Pancreas (tissue), 10 donors: ENCODE data around the gene ZNF578. TPM values are rescaled to one million over a fixed set of nuclear protein-coding genes. Genes with fewer than 3 reads are reported as not detected.
"Not testable (repeated sequence)": the region's sequence is repeated elsewhere in the genome, so short reads cannot be mapped to it uniquely, and the experiment has no call there.

Experiments used
- ATAC-seq, 4 donors: fragments of 200-7000 bp; cut with Tn5 transposase; one replicate each; pipeline versions ENCODE4 v1.8.0 to v1.9.1; 2020; ENCODE audit warnings: mild to moderate bottlenecking in 4 of 4, moderate library complexity in 4 of 4
- DNase-seq, 6 donors: peaks; one replicate each; pipeline ENCODE4 v3.0.0-alpha.2; 2020
- FAIRE-seq: peaks from 2 replicates; lab custom pipeline; 2012; peaks lifted over from hg19 to GRCh38; lab: Jason Lieb, UNC
- H3K27ac ChIP-seq, 4 donors: fragments of 200-600 bp; sonication (generic); 1 replicate in 3 of 4; 2 replicates in 1 of 4; pipeline versions ENCODE4 v1.5.0 to v1.8.0; 2020
- H3K27me3 ChIP-seq, 4 donors: fragments of 200-600 bp; one replicate each; pipeline ENCODE4 v1.8.0; 2021
- H3K36me3 ChIP-seq, 3 donors: fragments of 200-600 bp; sonication (generic) in 1 of 3; one replicate each; pipeline versions ENCODE4 v1.5.0 to v1.8.0; 2020 to 2021
- H3K4me1 ChIP-seq, 3 donors: fragments of 200-600 bp; one replicate each; pipeline ENCODE4 v1.8.0; 2021
- H3K4me3 ChIP-seq, 4 donors: fragments of 200-600 bp; sonication (generic) in 2 of 4; one replicate each; pipeline versions ENCODE4 v1.5.0 to v1.8.0; 2020 to 2021
- H3K9me3 ChIP-seq, 4 donors: fragments of 200-600 bp; one replicate each; pipeline ENCODE4 v1.8.0; 2021
- WGBS, 2 donors: extraction: QIAGEN DNeasy Blood & Tissue Kit; methylation state at CpG; one replicate each; pipeline ENCODE4 v1.1.7; 2013; 5-methylcytosine and 5-hydroxymethylcytosine counted together
- intact Hi-C, 3 donors: fragments of 100-400 bp; cut with DNase I; formaldehyde crosslinking; loops; one replicate each; pipeline versions ENCODE4 v1.11.1 to v1.14.2; 2022
- polyA plus RNA-seq, 2 donors: library from polyadenylated mRNA; stranded (reverse); fragments of 200-250 nt; gene quantifications; one replicate each; pipeline ENCODE4 v1.2.3, GENCODE V29; 2013
- total RNA-seq, 6 donors: library from RNA; stranded (reverse); fragmentation: NEBNext Ultra II Directional in 4 of 6; extraction: Animal tissue kit (Norgen Biotek cat#: 25700) in 4 of 6; gene quantifications; one replicate each; pipeline versions ENCODE4 v1.2.1 to v1.2.4, GENCODE V29; 2021 to 2023
- TF ChIP-seq, protein P1 (sequence below), 4 donors: fragments of 200-600 bp; sonication (generic) in 3 of 4; IDR thresholded peaks; one replicate each; pipeline versions ENCODE4 v1.5.0 to v1.8.0; 2021; ENCODE audit warnings: antibody characterized with exemption in 4 of 4
- donor health status: healthy with polysubstance abuse.
- donor health status: DM: no; HTN: no; CAD: no; lungs with moderate emphysema.
- donor health status: DM: no; HTN: no; CAD: no.
- donor health status: control.
- donor health status: control.
- donor health status: Bipolar disorder and iron deficiency.
- donor health status: DM: yes; HTN: yes; CAD: no.
- donor health status: DM: no; HTN: no; CAD: no.
- donor health status: DM: no; HTN: no; CAD: no.
- donor health status: DM: yes; HTN: yes; CAD: no.

Gene ZNF578
- total and polyA plus RNA-seq, 8 donors, result 0.15 to 2.0 (median 0.56) TPM

DNA sequence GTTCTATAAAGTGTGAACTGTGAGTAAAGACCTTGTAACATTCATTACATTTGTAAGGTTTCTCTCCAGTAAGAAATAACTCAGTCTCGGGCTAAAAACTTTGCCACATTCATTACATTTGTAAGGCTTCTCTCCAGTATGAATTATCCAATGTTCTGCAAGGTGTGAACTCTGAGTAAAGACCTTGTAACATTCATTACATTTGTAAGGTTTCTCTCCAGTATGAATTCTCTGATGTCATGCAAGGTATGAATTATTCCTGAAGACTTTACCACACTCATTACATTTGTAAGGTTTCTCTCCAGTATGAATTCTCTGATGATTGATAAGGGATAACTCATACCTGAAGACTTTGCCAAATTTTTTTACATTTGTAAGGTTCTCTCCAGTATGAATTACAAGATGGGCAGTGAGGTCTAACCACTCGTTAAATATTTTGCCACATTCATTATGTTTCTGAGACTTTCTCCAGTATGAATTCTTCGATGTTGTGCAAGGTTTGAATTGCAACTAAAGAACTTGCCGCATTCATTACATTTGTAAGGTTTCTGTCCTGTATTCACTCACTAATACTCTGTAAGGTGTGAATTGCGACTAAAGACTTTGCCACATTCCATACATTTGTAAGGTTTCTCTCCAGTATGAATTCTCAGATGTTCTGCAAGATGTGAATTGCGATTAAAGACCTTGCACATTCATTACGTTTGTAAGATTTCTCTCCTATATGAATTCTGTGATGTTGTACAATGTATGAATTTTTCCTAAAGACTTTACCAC, 21.2 kb downstream of the ZNF578 start:
- Histone ChIP-seq H3K4me3 (no peak overlapping the region), H3K9me3 (peaks cover 0 to 20% (median 6%) of the 10 kb centered on the region in 4 donors), H3K36me3 (no peaks in the 10 kb centered on the region), H3K27ac (no peak overlapping the region), H3K27me3 (no peaks in the 10 kb centered on the region), H3K4me1 (no peaks in the 10 kb centered on the region)
- 81 to 93% methylated on average over 7 of the region's 7 CpGs for WGBS, 2 donors
- FAIRE-seq (no peak), DNase-seq (no peak), ATAC-seq (no peak)
- TF ChIP-seq, protein P1, sequence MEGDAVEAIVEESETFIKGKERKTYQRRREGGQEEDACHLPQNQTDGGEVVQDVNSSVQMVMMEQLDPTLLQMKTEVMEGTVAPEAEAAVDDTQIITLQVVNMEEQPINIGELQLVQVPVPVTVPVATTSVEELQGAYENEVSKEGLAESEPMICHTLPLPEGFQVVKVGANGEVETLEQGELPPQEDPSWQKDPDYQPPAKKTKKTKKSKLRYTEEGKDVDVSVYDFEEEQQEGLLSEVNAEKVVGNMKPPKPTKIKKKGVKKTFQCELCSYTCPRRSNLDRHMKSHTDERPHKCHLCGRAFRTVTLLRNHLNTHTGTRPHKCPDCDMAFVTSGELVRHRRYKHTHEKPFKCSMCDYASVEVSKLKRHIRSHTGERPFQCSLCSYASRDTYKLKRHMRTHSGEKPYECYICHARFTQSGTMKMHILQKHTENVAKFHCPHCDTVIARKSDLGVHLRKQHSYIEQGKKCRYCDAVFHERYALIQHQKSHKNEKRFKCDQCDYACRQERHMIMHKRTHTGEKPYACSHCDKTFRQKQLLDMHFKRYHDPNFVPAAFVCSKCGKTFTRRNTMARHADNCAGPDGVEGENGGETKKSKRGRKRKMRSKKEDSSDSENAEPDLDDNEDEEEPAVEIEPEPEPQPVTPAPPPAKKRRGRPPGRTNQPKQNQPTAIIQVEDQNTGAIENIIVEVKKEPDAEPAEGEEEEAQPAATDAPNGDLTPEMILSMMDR (IDR thresholded peaks at IDR 0.05), result no peak
- intact Hi-C loops, result no loop called here

DNA sequence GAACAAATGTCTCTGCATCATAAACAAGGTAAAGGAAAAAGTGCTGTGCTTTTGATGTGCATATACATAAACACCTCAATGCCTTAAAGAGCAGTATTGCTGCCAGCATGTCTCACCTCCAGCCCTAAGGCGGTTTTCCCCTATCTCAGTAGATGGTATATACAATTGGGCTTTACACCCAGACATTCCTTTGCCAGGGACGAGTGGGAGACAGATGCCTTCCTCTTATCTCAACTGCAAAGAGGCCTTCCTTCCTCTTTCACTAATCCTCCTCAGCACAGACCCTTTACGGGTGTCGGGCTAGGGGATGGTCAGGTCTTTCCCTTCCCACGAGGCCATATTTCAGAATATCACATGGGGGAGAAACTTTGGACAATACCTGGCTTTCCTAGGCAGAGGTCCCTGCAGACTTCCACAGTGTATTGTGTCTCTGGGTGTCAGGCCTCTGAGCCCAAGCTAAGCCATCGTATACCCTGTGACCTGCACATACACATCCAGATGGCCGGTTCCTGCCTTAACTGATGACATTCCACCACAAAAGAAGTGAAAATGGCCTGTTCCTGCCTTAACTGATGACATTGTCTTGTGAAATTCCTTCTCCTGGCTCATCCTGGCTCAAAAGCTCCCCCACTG, 30.9 kb downstream of the ZNF578 start:
- H3K36me3 ChIP-seq, H3K27ac ChIP-seq, H3K4me1 ChIP-seq, intact Hi-C loops, FAIRE-seq, H3K27me3 ChIP-seq, DNase-seq, ATAC-seq, H3K4me3 ChIP-seq, H3K9me3 ChIP-seq: not testable (repeated sequence)
- WGBS, 2 donors, result 43 to 52% methylated on average over 6 to 7 of the region's 7 CpGs

DNA sequence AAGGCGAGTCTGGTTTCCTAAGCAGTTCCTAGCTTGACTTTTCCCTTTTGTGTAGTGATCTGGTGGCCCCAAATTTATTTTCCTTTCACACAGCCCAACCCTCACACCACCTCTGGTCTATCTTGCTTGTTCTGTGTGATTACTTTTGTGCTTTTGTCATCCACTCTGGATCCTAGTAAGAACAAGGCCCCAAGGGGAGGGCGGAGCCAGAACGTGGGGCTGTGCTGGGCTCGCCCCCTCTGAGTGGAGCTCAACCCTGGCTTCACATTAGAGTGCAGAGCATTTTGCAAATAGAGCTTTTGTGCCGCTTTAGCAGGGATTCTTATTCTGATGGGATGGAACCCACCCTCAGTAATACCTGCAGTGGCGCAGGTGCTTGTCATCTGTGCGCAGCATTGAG, 31.7 kb downstream of the ZNF578 start:
- H3K4me1 ChIP-seq, FAIRE-seq, ATAC-seq, H3K36me3 ChIP-seq, H3K27ac ChIP-seq, H3K27me3 ChIP-seq, DNase-seq, H3K4me3 ChIP-seq, H3K9me3 ChIP-seq, intact Hi-C loops: not testable (repeated sequence)
- 28 to 35% methylated on average over 7 of the region's 7 CpGs for WGBS, 2 donors

DNA sequence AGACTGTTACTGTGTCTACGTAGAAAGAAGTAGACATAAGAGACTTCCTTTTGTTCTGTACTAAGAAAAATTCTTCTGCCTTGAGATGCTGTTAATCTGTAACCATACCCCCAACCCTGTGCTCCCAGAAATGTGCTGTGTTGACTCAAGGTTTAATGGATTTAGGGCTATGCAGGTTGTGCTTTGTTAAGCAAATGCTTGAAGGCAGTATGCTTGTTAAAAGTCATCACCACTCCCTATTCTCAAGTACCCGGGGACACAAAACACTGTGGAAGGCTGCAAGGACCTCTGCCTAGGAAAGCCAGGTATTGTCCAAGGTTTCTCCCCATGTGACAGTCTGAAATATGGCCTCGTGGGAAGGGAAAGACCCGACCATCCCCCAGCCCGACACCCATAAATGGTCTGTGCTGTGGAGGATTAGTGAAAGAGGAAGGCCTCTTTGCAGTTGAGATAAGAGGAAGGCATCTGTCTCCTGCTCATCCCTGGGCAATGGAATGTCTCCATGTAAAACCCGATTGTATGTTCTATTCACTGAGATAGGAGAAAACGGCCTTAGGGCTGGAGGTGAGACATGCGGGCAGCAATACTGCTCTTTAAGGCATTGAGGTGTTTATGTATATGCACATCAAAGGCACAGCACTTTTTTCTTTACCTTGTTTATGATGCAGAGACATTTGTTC, 32.3 kb downstream of the ZNF578 start:
- H3K4me3 ChIP-seq, H3K36me3 ChIP-seq, H3K27ac ChIP-seq, DNase-seq, H3K9me3 ChIP-seq, H3K27me3 ChIP-seq, intact Hi-C loops, ATAC-seq, FAIRE-seq, H3K4me1 ChIP-seq: not testable (repeated sequence)
- 7 to 8% methylated on average over 8 of the region's 8 CpGs for WGBS, 2 donors

DNA sequence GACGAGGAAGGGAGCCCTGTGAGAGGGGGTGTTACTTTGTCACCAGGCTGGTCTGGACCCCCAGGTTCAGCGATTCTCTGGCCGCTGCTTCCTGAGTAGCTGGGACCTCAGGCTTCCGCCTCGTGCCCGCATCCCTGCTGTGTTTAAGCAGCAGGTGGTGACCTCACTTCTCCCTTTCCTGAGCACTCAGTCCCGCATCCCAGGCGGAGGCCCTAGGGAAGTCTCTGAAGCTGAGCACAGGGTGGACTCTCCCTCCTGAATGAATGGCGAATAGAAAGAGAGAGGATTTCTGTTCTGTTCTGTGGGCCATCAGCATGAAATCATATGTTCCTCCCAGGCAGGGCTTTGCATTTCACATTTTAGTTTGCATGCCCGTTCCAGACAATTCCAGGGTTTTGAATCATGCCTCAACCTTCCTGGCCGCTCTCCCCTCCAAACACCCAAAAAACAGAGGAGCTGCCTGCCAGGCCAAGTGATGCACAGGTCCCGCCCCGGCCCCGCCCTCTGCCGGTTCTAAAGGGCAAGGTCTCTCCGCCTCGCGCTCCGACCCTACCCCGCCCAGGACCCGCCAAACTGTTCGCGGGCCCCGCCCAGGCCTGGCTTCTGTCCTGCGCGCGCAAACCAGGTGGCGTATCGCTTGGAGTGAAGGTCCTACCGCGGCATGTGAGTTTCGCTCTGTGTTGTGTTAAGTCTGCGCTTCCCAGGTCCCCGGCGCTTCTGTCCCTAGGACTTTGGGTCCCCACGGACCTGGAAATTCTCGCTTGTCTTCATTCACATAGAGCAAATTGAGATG, 39.0 kb downstream of the ZNF578 start:
- Histone ChIP-seq H3K4me1 (no peaks in the 10 kb centered on the region), H3K27ac (no peak overlapping the region), H3K27me3 (no peaks in the 10 kb centered on the region), H3K4me3 (no peak overlapping the region), H3K36me3 (no peaks in the 10 kb centered on the region), H3K9me3 (no peaks in the 10 kb centered on the region)
- TF ChIP-seq, protein P1 (IDR thresholded peaks at IDR 0.05), result no peak
- FAIRE-seq (no peak), ATAC-seq (no peak), DNase-seq (peak in 1 of 6 donors; percentile 15)
- intact Hi-C loops, result no loop called here
- 22 to 23% methylated on average over 36 to 37 of the region's 37 CpGs for WGBS, 2 donors

DNA sequence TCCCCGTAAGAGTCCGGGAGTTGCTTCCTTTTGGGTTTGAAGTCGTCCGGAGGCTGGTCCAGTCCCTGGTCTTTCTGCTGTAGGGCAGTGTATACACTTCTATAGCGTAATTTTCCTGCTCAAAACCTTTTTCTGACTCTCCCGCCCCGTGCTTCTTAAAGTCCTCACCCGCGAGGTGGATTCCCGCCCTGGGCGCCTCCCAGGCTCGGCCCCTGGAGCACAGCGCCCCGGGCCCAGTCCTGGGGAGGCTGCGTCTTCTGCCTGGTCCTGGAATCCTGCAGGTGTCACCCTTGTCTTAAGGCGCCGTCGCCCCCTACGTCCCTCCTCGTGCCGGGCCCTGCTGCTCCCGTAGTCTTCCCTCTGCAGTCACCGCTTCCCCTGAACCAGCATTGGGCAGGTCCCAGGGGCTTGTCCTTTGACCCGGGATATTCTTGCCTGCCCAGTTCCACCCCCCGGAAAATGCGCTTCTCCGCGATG, 39.7 kb downstream of the ZNF578 start:
- H3K4me1 ChIP-seq, result no peaks in the 10 kb centered on the region
- no peaks in the 10 kb centered on the region for H3K9me3 ChIP-seq
- TF ChIP-seq, protein P1 (IDR thresholded peaks at IDR 0.05), result no peak
- no peak overlapping the region for H3K27ac ChIP-seq
- WGBS, 2 donors, result 4 to 6% methylated on average over 28 of the region's 28 CpGs
- H3K27me3 ChIP-seq, result no peaks in the 10 kb centered on the region
- H3K36me3 ChIP-seq, result no peaks in the 10 kb centered on the region
- intact Hi-C loops, result no loop called here
- DNase-seq (no peak), FAIRE-seq (no peak), ATAC-seq (peak in 3 of 4 donors; percentile 31 to 51 (median 35))
- H3K4me3 ChIP-seq, result no peak overlapping the region
